K562 (cell line): ENCODE data around the gene ANKRD13C. TPM values are rescaled to one million over a fixed set of nuclear protein-coding genes. Genes with fewer than 3 reads are reported as not detected.

ENCODE experiments used
- ATAC-seq: fragments of 200-7000 bp; cut with Tn5 transposase; 3 replicates; pipeline ENCODE4 v1.9.1; 2020; ENCODE audit warnings: moderate library complexity
- BruUV-seq: library from RNA; stranded (reverse); fragments of 400-500 nt; replicated peaks from 2 replicates; lab custom pipeline; 2021; lab: Mats Ljungman, UMichigan
- CTCF ChIA-PET: fragments of 300-600 bp; formaldehyde crosslinking; extraction: SDS; loops from one replicate; lab custom pipeline; 2021; ENCODE audit warnings: low intra/inter-chr PET ratio; lab: Yijun Ruan, JAX
- POLR2A ChIA-PET: fragments of 300-600, 350-650 bp; sonication (Branson Sonifier 250); formaldehyde crosslinking; extraction: SDS; loops from one replicate; lab custom pipeline; 2021; ENCODE audit warnings: antibody characterized with exemption, inconsistent platforms; lab: Yijun Ruan, JAX
- DNase-seq, 4 experiments: peaks; one replicate each; pipeline versions ENCODE4 v3.0.0 to v3.0.0-alpha.2; 2011 to 2018; ENCODE audit warnings: low spot score in 3 of 4, mixed read lengths in 3 of 4; ENCODE audit errors: extremely low read depth in 1 of 4
- FAIRE-seq: peaks from 2 replicates; lab custom pipeline; 2011; peaks lifted over from hg19 to GRCh38; lab: Jason Lieb, UNC
- H2AFZ ChIP-seq: 2 replicates; pipeline ENCODE4 v1.6.0; 2011; ENCODE audit warnings: low read depth, low read length, control low read depth, inconsistent platforms
- H3K27ac ChIP-seq: fragments of 200-600 bp; 3 replicates; pipeline ENCODE4 v1.8.0; 2011; ENCODE audit warnings: low read depth, mild to moderate bottlenecking, control low read depth, inconsistent platforms, low read length, moderate library complexity, mixed read lengths; ENCODE audit errors: extremely low read depth
- H3K27me3 ChIP-seq, 2 experiments: fragments of 300-600 bp in 1 of 2; 2 replicates in 1 of 2; 3 replicates in 1 of 2; pipeline versions ENCODE4 v1.6.0 to v1.8.0; 2011; ENCODE audit warnings: inconsistent platforms in 2 of 2, low read length in 2 of 2, mild to moderate bottlenecking in 1 of 2, mixed read lengths in 1 of 2, moderate library complexity in 1 of 2; ENCODE audit not compliant: control insufficient read depth in 2 of 2, insufficient read depth in 2 of 2
- H3K36me3 ChIP-seq: fragments of 300-600 bp; 3 replicates; pipeline ENCODE4 v1.8.0; 2011; ENCODE audit warnings: mild to moderate bottlenecking, low read length, inconsistent platforms; ENCODE audit not compliant: control insufficient read depth, insufficient read depth
- H3K4me1 ChIP-seq, 2 experiments: fragments of 200-600 bp in 1 of 2; replicated peaks in 1 of 2; 2 replicates in 1 of 2; 3 replicates in 1 of 2; pipeline versions ENCODE4 v1.5.1 to v1.8.0; 2011; ENCODE audit warnings: inconsistent platforms in 2 of 2, low read length in 2 of 2, mild to moderate bottlenecking in 1 of 2, mixed read lengths in 1 of 2, moderate library complexity in 1 of 2; ENCODE audit not compliant: control insufficient read depth in 2 of 2, insufficient read depth in 2 of 2
- H3K4me2 ChIP-seq: 2 replicates; pipeline ENCODE4 v1.6.1; 2011; ENCODE audit warnings: low read length, control low read depth, inconsistent platforms, mixed read lengths; ENCODE audit not compliant: insufficient read depth
- H3K4me3 ChIP-seq: fragments of 200-600 bp; sonication (generic), shearing (Covaris generic); 2 replicates; pipeline ENCODE4 v1.5.1; 2016; ENCODE audit warnings: control low read depth, inconsistent platforms
- H3K79me2 ChIP-seq: fragments of 200-600 bp; 3 replicates; pipeline ENCODE4 v1.8.0; 2011; ENCODE audit warnings: low read length, inconsistent platforms; ENCODE audit not compliant: control insufficient read depth, insufficient read depth
- H3K9ac ChIP-seq, 2 experiments: 2 replicates each; pipeline versions ENCODE4 v1.6.0 to v1.6.1; 2011; ENCODE audit warnings: low read depth in 2 of 2, low read length in 2 of 2, control low read depth in 1 of 2, inconsistent platforms in 1 of 2, mild to moderate bottlenecking in 1 of 2, mixed read lengths in 1 of 2; ENCODE audit not compliant: insufficient read depth in 1 of 2
- H3K9me1 ChIP-seq: one replicate; pipeline ENCODE4 v1.6.0; 2011; ENCODE audit warnings: inconsistent platforms, mild to moderate bottlenecking, low read length, moderate library complexity; ENCODE audit not compliant: control insufficient read depth, insufficient read depth
- H3K9me3 ChIP-seq: replicated peaks from 2 replicates; pipeline ENCODE4 v1.5.1; 2011; ENCODE audit warnings: low read depth, low read length, inconsistent platforms; ENCODE audit not compliant: control insufficient read depth, insufficient read depth
- H4K20me1 ChIP-seq: replicated peaks from 2 replicates; pipeline ENCODE4 v1.6.1; 2011; ENCODE audit warnings: low read length, inconsistent platforms, mixed read lengths; ENCODE audit not compliant: control insufficient read depth, insufficient read depth
- ARID1B ChIP-seq: fragments of 450-650 bp; IDR thresholded peaks from 2 replicates; pipeline ENCODE4 v1.6.1; 2016; ENCODE audit warnings: antibody characterized with exemption, mild to moderate bottlenecking, inconsistent platforms
- CHD1 ChIP-seq: fragments of 200-600 bp; sonication (generic); IDR thresholded peaks from one replicate; pipeline ENCODE4 v1.6.1; 2012; ENCODE audit warnings: mild to moderate bottlenecking, moderate library complexity, low read length, inconsistent platforms
- CHD4 ChIP-seq: fragments of 200-600 bp; sonication (generic); IDR thresholded peaks from 3 replicates; pipeline ENCODE4 v1.6.1; 2012; ENCODE audit warnings: low read depth, mild to moderate bottlenecking, mixed read lengths, low read length, inconsistent platforms; ENCODE audit not compliant: insufficient read depth, insufficient replicate concordance, poor library complexity, severe bottlenecking
- ELF1 ChIP-seq: fragments of 200-800 bp; sonication (Bioruptor generic); IDR thresholded peaks from 2 replicates; pipeline ENCODE4 v1.6.1; 2016; ENCODE audit warnings: missing genetic modification characterization, missing compliant biosample characterization
- GATA2 ChIP-seq: sonication (generic); formaldehyde crosslinking; IDR thresholded peaks from 2 replicates; pipeline ENCODE4 v1.4.0; 2020; ENCODE audit warnings: mild to moderate bottlenecking, missing genetic modification reagents
- JUND ChIP-seq, 2 experiments: IDR thresholded peaks; 2 replicates in 1 of 2; 3 replicates in 1 of 2; pipeline ENCODE4 v1.6.1; 2011; ENCODE audit warnings: borderline replicate concordance in 2 of 2, low read depth in 2 of 2, low read length in 2 of 2, improper control_type of control experiment in 1 of 2, missing biosample characterization in 1 of 2, missing genetic modification characterization in 1 of 2, missing genetic modification reagents in 1 of 2
- MEF2A ChIP-seq: IDR thresholded peaks from 2 replicates; pipeline ENCODE4 v1.6.1; 2011; ENCODE audit warnings: low read depth, mild to moderate bottlenecking, low read length, moderate library complexity; ENCODE audit not compliant: control insufficient read depth
- NONO ChIP-seq, 2 experiments: fragments of 200-400 bp in 1 of 2; fragments of 450-650 bp in 1 of 2; formaldehyde crosslinking in 1 of 2; IDR thresholded peaks; 2 replicates each; pipeline ENCODE4 v1.6.1; 2017; ENCODE audit warnings: low read depth in 2 of 2, mild to moderate bottlenecking in 2 of 2, moderate library complexity in 2 of 2, low read length in 1 of 2
- PBX2 ChIP-seq, 2 experiments: IDR thresholded peaks in 1 of 2; conservative IDR thresholded peaks in 1 of 2; 2 replicates each; pipeline ENCODE4 v1.6.1; 2016; ENCODE audit warnings: low read depth in 2 of 2, mild to moderate bottlenecking in 1 of 2, missing compliant biosample characterization in 1 of 2, missing genetic modification characterization in 1 of 2, moderate library complexity in 1 of 2
- PHB ChIP-seq: fragments of 250-450 bp; sonication (Bioruptor Pico); IDR thresholded peaks from 2 replicates; pipeline ENCODE4 v1.5.0; 2021
- SPI1 ChIP-seq: IDR thresholded peaks from 2 replicates; pipeline ENCODE4 v1.6.1; 2011; ENCODE audit warnings: low read depth, low read length, control low read depth, borderline replicate concordance
- TSHZ1 ChIP-seq: fragments of 250-450 bp; sonication (Bioruptor Pico); IDR thresholded peaks from 2 replicates; pipeline ENCODE4 v1.4.0; 2020; ENCODE audit warnings: mild to moderate bottlenecking, moderate library complexity
- ZBTB26 ChIP-seq: fragments of 450-650 bp; formaldehyde crosslinking; IDR thresholded peaks from 2 replicates; pipeline ENCODE4 v1.4.0; 2022; ENCODE audit warnings: missing genetic modification characterization
- WGBS: fragments of 100-300 bp; shearing (Covaris generic); methylation state at CpG from one replicate; pipeline ENCODE4 v1.1.6; 2016; ENCODE audit warnings: low coverage, mixed read lengths; ENCODE audit not compliant: insufficient coverage; ENCODE audit errors: missing lambda C conversion rate; 5-methylcytosine and 5-hydroxymethylcytosine counted together
- in situ Hi-C: fragments of 300-500 bp; cut with MboI; formaldehyde crosslinking; loops from 4 replicates; pipeline ENCODE4 v1.15.0; 2018; ENCODE audit warnings: inconsistent platforms, mixed read lengths
- intact Hi-C: fragments of 100-400 bp; cut with micrococcal nuclease; formaldehyde crosslinking; loops from 2 replicates; pipeline ENCODE4 v1.14.2; 2022
- polyA plus RNA-seq, 8 experiments: library from polyadenylated mRNA; depleted of rRNA in 4 of 8; stranded (reverse) in 5 of 8; unstranded in 3 of 8; fragments of >200 nt; fragmentation: Nextera tagmentation in 2 of 8; fragmentation: Illumina TruSeq in 1 of 8; extraction: Ambion mirVana in 2 of 8; extraction: Trizol in 1 of 8; gene quantifications; 2 replicates each; pipeline versions ENCODE4 v1.2.1 to v1.2.3, GENCODE V29; 2011 to 2014; ENCODE audit warnings: inconsistent platforms in 1 of 8, missing spikeins in 1 of 8
- total RNA-seq, 7 experiments: library from RNA; depleted of rRNA in 6 of 7; stranded (reverse); fragments of >200 nt in 6 of 7; fragmentation: Illumina TruSeq in 2 of 7; extraction: Trizol in 2 of 7; gene quantifications; 2 replicates each; pipeline versions ENCODE4 v1.2.1 to v1.2.3, GENCODE V29; 2011 to 2021; ENCODE audit warnings: low replicate concordance in 1 of 7

The ANKRD13C gene
- total and polyA plus RNA-seq, 9 of the 15 experiments (the other 6 are each of a cell fraction or from before 2014, with no cell fraction given) = 3.4 to 22.8 (median 12.5) TPM

- no peaks in the 10 kb centered on the region for H3K9me3 ChIP-seq
- WGBS = 4% methylated on average over 2 of the region's 2 CpGs
- peaks cover 8% of the 10 kb centered on the region; the same call in 1 of the 2 replicates for H4K20me1 ChIP-seq
- no TSS peak for BruUV-seq
- H3K4me2 ChIP-seq = peak overlapping the region; percentile 91
- H3K36me3 ChIP-seq = peaks cover 63% of the 10 kb centered on the region
- peaks cover 99% of the 10 kb centered on the region for H3K79me2 ChIP-seq
- H3K27ac ChIP-seq = peak overlapping the region; percentile 94
- H3K4me3 ChIP-seq = no peak overlapping the region
- peak overlapping the region; percentile 24 for H2AFZ ChIP-seq
- FAIRE-seq (no peak), ATAC-seq (peak; percentile 19), DNase-seq (peak in 2 of 4 experiments; percentile 21 to 47)
- POLR2A ChIA-PET = interaction anchor here (0.8 to 4.2 kb wide), 6 partner anchors 11 to 180 kb away, joined by 3 to 58 read pairs (median 4); partner anchors contain the start of genes ANKRD13C and LRRC40
- H3K27me3 ChIP-seq = no peaks in the 10 kb centered on the region
- CTCF ChIA-PET = no interaction called here
- intact Hi-C loops (loop anchor here (5.0 kb wide), 1 partner anchor 192 kb away; the partner anchor contains the start of gene CTH), in situ Hi-C loops (no loop called here)
- peaks cover 9 to 24% of the 10 kb centered on the region in 2 experiments; a peak in 4 of 5 replicates for H3K4me1 ChIP-seq
- no peaks in the 10 kb centered on the region for H3K9me1 ChIP-seq
- H3K9ac ChIP-seq = peak overlapping the region in 1 of 2 experiments; percentile 94; a peak in 2 of 4 replicates
- TF ChIP-seq ARID1B (peak; percentile 41; the same call in 1 of the 2 replicates), NONO (IDR thresholded peaks at IDR 0.05; ENCODE audit: low read depth in 2 of 2, low read length in 1 of 2) (no peak), JUND (IDR thresholded peaks at IDR 0.05; ENCODE audit: borderline replicate concordance, low read depth, low read length) (no peak), JUND (tag; IDR thresholded peaks at IDR 0.05; ENCODE audit: borderline replicate concordance, low read depth, low read length) (peak; percentile 26; the same call in 1 of the 3 replicates), PBX2 (CRISPR knock-in tag; IDR thresholded peaks at IDR 0.05; ENCODE audit: low read depth) (no peak), PBX2 (tag; conservative IDR thresholded peaks at IDR 0.05; ENCODE audit: low read depth) (peak; percentile 93), TSHZ1 (CRISPR knock-in tag) (peak; percentile 86), GATA2 (CRISPR knock-in tag) (peak; percentile 64), ELF1 (tag) (0 out of 2 replicates have a peak, but pooled peaks have one; percentile 16), PHB (CRISPR knock-in tag) (no peak), SPI1 (peak; percentile 97), ZBTB26 (CRISPR knock-in tag) (no peak), CHD4 (no peak), MEF2A (peak; percentile 51), CHD1 (no peak)
These were observed 134.5 kb downstream of the ANKRD13C start for GRCh38 chr1:70220015-70220414.
